GM12864 (cell line): ENCODE measurements around the gene CNGA3.
"Not testable (repeated sequence)": the region's sequence is repeated elsewhere in the genome, so short reads cannot be mapped to it uniquely, and the experiment has no call there.

Experiments used
- DNase-seq: peaks from one replicate; pipeline ENCODE4 v3.0.0-alpha.2; 2011; ENCODE audit warnings: low read depth
- H3K4me3 ChIP-seq: 2 replicates; pipeline ENCODE4 v1.5.1; 2011; ENCODE audit warnings: mild to moderate bottlenecking, low read depth, low read length, control low read depth
- CTCF ChIP-seq: IDR thresholded peaks from 2 replicates; pipeline ENCODE4 v1.5.1; 2011; ENCODE audit warnings: low read depth, mild to moderate bottlenecking, moderate library complexity, low read length, control low read depth, inconsistent platforms; ENCODE audit errors: missing control alignments

CNGA3 gene

GRCh38 chr2:98412751-98413458 is 66.6 kb downstream of the CNGA3 start:
- TF ChIP-seq CTCF: peak; percentile 67
- H3K4me3 ChIP-seq: no peak overlapping the region
- DNase-seq: peak; percentile 54

DNA sequence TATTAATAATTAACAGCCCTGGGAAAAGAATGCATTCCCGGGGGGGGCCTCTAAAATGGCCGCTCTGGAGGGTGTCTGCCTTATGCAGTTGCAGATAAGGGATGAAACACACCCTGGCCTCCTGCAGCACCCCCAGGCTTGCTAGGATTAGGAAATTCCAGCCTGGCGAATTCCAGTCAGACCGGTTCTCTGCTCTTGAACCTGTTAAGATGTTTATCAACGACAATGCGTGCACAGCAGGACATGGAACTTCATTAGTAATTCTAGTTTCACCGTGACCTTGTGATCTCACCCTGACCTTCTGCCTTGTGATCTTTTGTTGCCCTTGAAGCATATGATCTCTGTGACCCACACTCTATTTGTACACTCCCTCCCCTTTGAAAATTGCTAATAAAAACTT is 68.0 kb downstream of the CNGA3 start:
- H3K4me3 ChIP-seq, DNase-seq: not testable (repeated sequence)

GRCh38 chr2:98415719-98416248 is 69.5 kb downstream of the CNGA3 start:
- DNase-seq, H3K4me3 ChIP-seq: not testable (repeated sequence)

GRCh38 chr2:98416383-98417159 is 70.3 kb downstream of the CNGA3 start:
- TF ChIP-seq CTCF: no peak
- DNase-seq: no peak
- no peak overlapping the region for H3K4me3 ChIP-seq

DNA sequence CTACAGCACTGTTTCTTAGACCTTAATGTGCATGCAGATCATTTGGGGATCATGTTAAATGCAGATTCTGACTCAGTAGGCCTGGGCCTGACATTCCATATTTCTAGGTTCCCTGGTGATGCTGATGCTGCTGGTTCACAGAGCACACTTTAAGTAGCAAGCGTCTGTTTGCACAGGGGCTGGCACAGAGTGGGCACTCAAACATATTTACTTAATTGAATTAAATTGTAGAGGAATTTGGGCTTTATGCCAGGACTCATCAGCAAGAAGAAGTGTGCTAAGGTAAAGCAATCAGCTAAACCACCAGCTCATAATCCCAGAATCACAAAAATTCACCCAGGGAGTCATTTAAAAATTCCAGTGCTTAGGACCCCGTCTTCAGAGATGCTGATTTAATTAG is 73.3 kb downstream of the CNGA3 start:
- no peak for TF ChIP-seq CTCF
- no peak overlapping the region for H3K4me3 ChIP-seq
- DNase-seq: no peak

- TF ChIP-seq CTCF: no peak
- peak; percentile 13 for DNase-seq
- H3K4me3 ChIP-seq: no peak overlapping the region
Measured at GRCh38 chr2:98419977-98420725, 73.9 kb downstream of the CNGA3 start.

- no peak for DNase-seq
- H3K4me3 ChIP-seq: no peak overlapping the region
- no peak for TF ChIP-seq CTCF
Measured at GRCh38 chr2:98422449-98422848, 76.2 kb downstream of the CNGA3 start.
